HG03064 (cell line): ENCODE measurements around the gene CASP4.

Experiments
- ATAC-seq: cut with Tn5 transposase; IDR thresholded peaks from one replicate; pipeline ENCODE4 v1.9.1; 2021; ENCODE audit warnings: low read depth; ENCODE audit not compliant: unreplicated experiment

Gene CASP4

GRCh38 chr11:104897891-104898684 is 70.3 kb downstream of the CASP4 start, which contains the start of gene CASP12:
Gene CASP12, minus strand, starts transcription at chr11:104898460.
- peak; percentile 82 for ATAC-seq

- no peak for ATAC-seq
Observed at GRCh38 chr11:104895634-104896033, 72.7 kb downstream of the CASP4 start.

- ATAC-seq = no peak
Observed at GRCh38 chr11:104893876-104894275, 74.5 kb downstream of the CASP4 start.
